Measurements from ENCODE around the gene RPL10A.

GRCh38 chr6:35474942-35475570 lies 6.9 kb downstream of the RPL10A start:
- TF ChIP-seq EZH2phosphoT487 (IDR thresholded peaks at IDR 0.05; ENCODE audit: borderline replicate concordance, low read length), result no peak
- TF ChIP-seq, protein P1, sequence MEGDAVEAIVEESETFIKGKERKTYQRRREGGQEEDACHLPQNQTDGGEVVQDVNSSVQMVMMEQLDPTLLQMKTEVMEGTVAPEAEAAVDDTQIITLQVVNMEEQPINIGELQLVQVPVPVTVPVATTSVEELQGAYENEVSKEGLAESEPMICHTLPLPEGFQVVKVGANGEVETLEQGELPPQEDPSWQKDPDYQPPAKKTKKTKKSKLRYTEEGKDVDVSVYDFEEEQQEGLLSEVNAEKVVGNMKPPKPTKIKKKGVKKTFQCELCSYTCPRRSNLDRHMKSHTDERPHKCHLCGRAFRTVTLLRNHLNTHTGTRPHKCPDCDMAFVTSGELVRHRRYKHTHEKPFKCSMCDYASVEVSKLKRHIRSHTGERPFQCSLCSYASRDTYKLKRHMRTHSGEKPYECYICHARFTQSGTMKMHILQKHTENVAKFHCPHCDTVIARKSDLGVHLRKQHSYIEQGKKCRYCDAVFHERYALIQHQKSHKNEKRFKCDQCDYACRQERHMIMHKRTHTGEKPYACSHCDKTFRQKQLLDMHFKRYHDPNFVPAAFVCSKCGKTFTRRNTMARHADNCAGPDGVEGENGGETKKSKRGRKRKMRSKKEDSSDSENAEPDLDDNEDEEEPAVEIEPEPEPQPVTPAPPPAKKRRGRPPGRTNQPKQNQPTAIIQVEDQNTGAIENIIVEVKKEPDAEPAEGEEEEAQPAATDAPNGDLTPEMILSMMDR (IDR thresholded peaks at IDR 0.05; ENCODE audit: low read depth, low read length, poor library complexity, severe bottlenecking), result no peak

Data from DOHH2 (cell line).